ENCODE data around the gene PCNA. TPM values are rescaled to one million over a fixed set of nuclear protein-coding genes. Genes with fewer than 3 reads are reported as not detected.
"Not testable (repeated sequence)": the region's sequence is repeated elsewhere in the genome, so short reads cannot be mapped to it uniquely, and the experiment has no call there.

The PCNA gene
- total RNA-seq, 1 experiment from 2014 or later = 185 TPM

DNA sequence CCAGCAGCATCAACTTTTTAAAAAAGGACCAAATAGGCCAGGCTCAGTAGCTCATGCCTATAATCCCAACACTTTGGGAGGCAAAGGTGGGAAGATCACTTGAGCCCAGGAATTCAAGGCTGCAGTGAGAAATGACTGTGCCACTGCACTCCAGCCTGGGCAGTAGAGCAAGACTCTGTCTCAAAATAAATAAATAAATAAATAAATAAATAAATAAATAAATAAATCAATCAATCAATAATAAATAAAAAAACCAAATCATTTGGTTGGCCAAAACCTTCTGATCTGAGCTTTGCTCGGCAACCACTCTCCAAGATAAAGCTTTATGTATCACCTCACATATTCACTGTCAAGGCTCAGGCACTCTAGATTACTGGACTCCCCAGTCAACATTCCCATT, 20.7 kb downstream of the PCNA start:
- not testable (repeated sequence) for H3K4me3 ChIP-seq (ENCODE audit: low read length); H3K9me3 ChIP-seq (ENCODE audit: low read length); H3K27ac ChIP-seq (ENCODE audit: low read length); H4K20me1 ChIP-seq (ENCODE audit: insufficient read depth, low read depth, low read length); H3K4me1 ChIP-seq (ENCODE audit: low read length); H3K4me2 ChIP-seq (ENCODE audit: low read depth, low read length, poor library complexity, severe bottlenecking); H3K9ac ChIP-seq (ENCODE audit: low read length); H3K27me3 ChIP-seq (ENCODE audit: low read length); DNase-seq; H3K9me2 ChIP-seq (replicated peaks; ENCODE audit: insufficient read depth, low read length); H2AFZ ChIP-seq (ENCODE audit: low read length); H3K79me2 ChIP-seq (ENCODE audit: low read length)
- peaks cover 44% of the 10 kb centered on the region for H3K36me3 ChIP-seq (ENCODE audit: insufficient read depth, low read length)

- Histone ChIP-seq H3K79me2 (ENCODE audit: low read length) (peaks cover 3% of the 10 kb centered on the region; the same call in 1 of the 2 replicates), H3K27me3 (ENCODE audit: low read length) (no peaks in the 10 kb centered on the region), H3K36me3 (ENCODE audit: insufficient read depth, low read length) (peaks cover 27% of the 10 kb centered on the region), H3K9me2 (replicated peaks; ENCODE audit: insufficient read depth, low read length) (no peaks in the 10 kb centered on the region), H3K9me3 (ENCODE audit: low read length) (no peaks in the 10 kb centered on the region), H3K4me1 (ENCODE audit: low read length) (peaks cover 20% of the 10 kb centered on the region), H3K27ac (ENCODE audit: low read length) (no peak overlapping the region), H3K4me3 (ENCODE audit: low read length) (no peak overlapping the region), H2AFZ (ENCODE audit: low read length) (no peak overlapping the region), H3K9ac (ENCODE audit: low read length) (no peak overlapping the region), H3K4me2 (ENCODE audit: low read depth, low read length, poor library complexity, severe bottlenecking) (no peak overlapping the region), H4K20me1 (ENCODE audit: insufficient read depth, low read depth, low read length) (no peaks in the 10 kb centered on the region)
- peak; percentile 37 for DNase-seq
These were observed 23.3 kb downstream of the PCNA start for GRCh38 chr20:5096463-5096862.

DNA sequence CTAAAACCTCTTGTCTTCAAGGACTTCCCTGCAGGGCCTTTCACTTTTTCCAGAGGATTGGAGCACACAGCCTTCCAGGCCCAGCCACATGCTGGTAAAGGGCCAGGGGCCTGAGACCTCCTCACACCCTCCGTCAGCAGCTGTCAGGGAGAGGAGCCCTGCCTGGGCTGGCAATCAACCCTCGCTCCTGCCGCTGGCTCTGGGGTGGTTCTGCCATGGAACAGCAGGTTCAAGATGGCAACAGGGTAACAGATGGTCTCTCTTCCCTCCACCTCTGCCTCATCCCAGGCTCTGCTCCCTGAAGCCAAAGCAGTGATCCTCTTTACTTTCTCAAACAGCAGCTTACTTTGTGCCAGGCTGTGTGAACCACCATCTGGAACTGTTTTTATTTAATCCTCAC, 23.8 kb downstream of the PCNA start:
- H3K9me2 ChIP-seq (replicated peaks; ENCODE audit: insufficient read depth, low read length) = no peaks in the 10 kb centered on the region

GRCh38 chr20:5095454-5095853, 24.3 kb downstream of the PCNA start:
- Histone ChIP-seq H3K36me3 (ENCODE audit: insufficient read depth, low read length) (peaks cover 25% of the 10 kb centered on the region), H3K27ac (ENCODE audit: low read length) (no peak overlapping the region), H3K79me2 (ENCODE audit: low read length) (peaks cover 2% of the 10 kb centered on the region; the same call in 1 of the 2 replicates), H4K20me1 (ENCODE audit: insufficient read depth, low read depth, low read length) (no peaks in the 10 kb centered on the region), H3K4me2 (ENCODE audit: low read depth, low read length, poor library complexity, severe bottlenecking) (no peak overlapping the region), H3K9me3 (ENCODE audit: low read length) (no peaks in the 10 kb centered on the region), H2AFZ (ENCODE audit: low read length) (no peak overlapping the region), H3K27me3 (ENCODE audit: low read length) (no peaks in the 10 kb centered on the region), H3K9ac (ENCODE audit: low read length) (no peak overlapping the region), H3K9me2 (replicated peaks; ENCODE audit: insufficient read depth, low read length) (no peaks in the 10 kb centered on the region), H3K4me1 (ENCODE audit: low read length) (peaks cover 18% of the 10 kb centered on the region), H3K4me3 (ENCODE audit: low read length) (no peak overlapping the region)
- peak; percentile 39 for DNase-seq

More for the DNA sequence above, 23.8 kb downstream of the PCNA start:
- Histone ChIP-seq H3K36me3 (ENCODE audit: insufficient read depth, low read length) (peaks cover 27% of the 10 kb centered on the region), H3K79me2 (ENCODE audit: low read length) (peaks cover 3% of the 10 kb centered on the region; the same call in 1 of the 2 replicates), H3K4me1 (ENCODE audit: low read length) (peaks cover 18% of the 10 kb centered on the region), H2AFZ (ENCODE audit: low read length) (no peak overlapping the region), H3K9me3 (ENCODE audit: low read length) (no peaks in the 10 kb centered on the region), H3K9ac (ENCODE audit: low read length) (no peak overlapping the region), H4K20me1 (ENCODE audit: insufficient read depth, low read depth, low read length) (no peaks in the 10 kb centered on the region), H3K27ac (ENCODE audit: low read length) (no peak overlapping the region), H3K4me2 (ENCODE audit: low read depth, low read length, poor library complexity, severe bottlenecking) (no peak overlapping the region), H3K4me3 (ENCODE audit: low read length) (no peak overlapping the region), H3K27me3 (ENCODE audit: low read length) (no peaks in the 10 kb centered on the region)
- no peak for DNase-seq

DNA sequence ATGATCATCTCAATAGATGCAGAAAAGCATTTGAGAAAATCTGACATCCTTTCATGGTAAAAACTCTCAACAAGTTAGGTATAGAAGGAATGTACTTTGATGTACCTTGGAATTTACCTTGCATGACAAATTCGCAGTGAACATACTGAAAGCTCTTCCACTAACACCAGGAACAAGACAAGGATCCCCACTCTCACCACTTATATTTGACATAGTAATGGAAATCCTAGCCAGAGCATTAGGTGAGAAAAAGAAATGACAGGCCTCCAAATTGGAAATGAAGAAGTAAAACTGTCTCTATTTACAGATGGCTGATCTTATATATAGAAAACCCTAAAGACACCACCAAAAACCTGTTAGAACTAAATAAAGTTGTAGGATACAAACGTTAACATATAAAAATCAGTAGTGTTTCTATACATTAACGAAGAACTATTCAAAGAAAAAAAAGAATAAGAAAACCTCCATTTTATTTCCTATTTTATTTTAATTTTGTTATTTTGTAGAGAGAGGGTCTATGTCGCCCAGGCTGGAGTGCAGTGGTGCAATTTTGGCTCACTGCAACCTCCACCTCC, 26.9 kb downstream of the PCNA start:
- Histone ChIP-seq H3K4me1 (ENCODE audit: low read length) (peaks cover 23% of the 10 kb centered on the region), H3K4me3 (ENCODE audit: low read length) (no peak overlapping the region), H3K9ac (ENCODE audit: low read length) (no peak overlapping the region), H3K9me2 (replicated peaks; ENCODE audit: insufficient read depth, low read length) (no peaks in the 10 kb centered on the region), H3K79me2 (ENCODE audit: low read length) (no peaks in the 10 kb centered on the region), H3K27me3 (ENCODE audit: low read length) (no peaks in the 10 kb centered on the region), H3K27ac (ENCODE audit: low read length) (peak overlapping the region; percentile 37; the same call in 1 of the 2 replicates), H3K4me2 (ENCODE audit: low read depth, low read length, poor library complexity, severe bottlenecking) (no peak overlapping the region), H4K20me1 (ENCODE audit: insufficient read depth, low read depth, low read length) (no peaks in the 10 kb centered on the region), H3K9me3 (ENCODE audit: low read length) (no peaks in the 10 kb centered on the region), H2AFZ (ENCODE audit: low read length) (no peak overlapping the region), H3K36me3 (ENCODE audit: insufficient read depth, low read length) (0 out of 2 replicates have a peak, but pooled peaks cover 5% of the 10 kb centered on the region)
- DNase-seq = peak; percentile 45

- Histone ChIP-seq H4K20me1 (ENCODE audit: insufficient read depth, low read depth, low read length) (no peaks in the 10 kb centered on the region), H3K9ac (ENCODE audit: low read length) (no peak overlapping the region), H3K36me3 (ENCODE audit: insufficient read depth, low read length) (0 out of 2 replicates have a peak, but pooled peaks cover 3% of the 10 kb centered on the region), H2AFZ (ENCODE audit: low read length) (no peak overlapping the region), H3K79me2 (ENCODE audit: low read length) (no peaks in the 10 kb centered on the region), H3K4me3 (ENCODE audit: low read length) (no peak overlapping the region), H3K27ac (ENCODE audit: low read length) (no peak overlapping the region), H3K9me2 (replicated peaks; ENCODE audit: insufficient read depth, low read length) (no peaks in the 10 kb centered on the region), H3K9me3 (ENCODE audit: low read length) (no peaks in the 10 kb centered on the region), H3K4me2 (ENCODE audit: low read depth, low read length, poor library complexity, severe bottlenecking) (no peak overlapping the region), H3K27me3 (ENCODE audit: low read length) (no peaks in the 10 kb centered on the region), H3K4me1 (ENCODE audit: low read length) (peaks cover 23% of the 10 kb centered on the region)
- DNase-seq = peak; percentile 37
These were observed 27.9 kb downstream of the PCNA start for GRCh38 chr20:5091902-5092301.

GRCh38 chr20:5090191-5090590, 29.6 kb downstream of the PCNA start:
- DNase-seq = no peak
- H3K27ac ChIP-seq (ENCODE audit: low read length) = no peak overlapping the region
- no peaks in the 10 kb centered on the region for H3K79me2 ChIP-seq (ENCODE audit: low read length)
- H2AFZ ChIP-seq (ENCODE audit: low read length) = no peak overlapping the region
- no peaks in the 10 kb centered on the region for H3K9me3 ChIP-seq (ENCODE audit: low read length)
- H3K4me3 ChIP-seq (ENCODE audit: low read length) = no peak overlapping the region
- no peaks in the 10 kb centered on the region for H3K36me3 ChIP-seq (ENCODE audit: insufficient read depth, low read length)
- H3K4me1 ChIP-seq (ENCODE audit: low read length) = peaks cover 23% of the 10 kb centered on the region
- no peak overlapping the region for H3K9ac ChIP-seq (ENCODE audit: low read length)
- H3K27me3 ChIP-seq (ENCODE audit: low read length) = no peaks in the 10 kb centered on the region
- H3K9me2 ChIP-seq (replicated peaks; ENCODE audit: insufficient read depth, low read length) = no peaks in the 10 kb centered on the region
- H4K20me1 ChIP-seq (ENCODE audit: insufficient read depth, low read depth, low read length) = no peaks in the 10 kb centered on the region
- H3K4me2 ChIP-seq (ENCODE audit: low read depth, low read length, poor library complexity, severe bottlenecking) = no peak overlapping the region

DNA sequence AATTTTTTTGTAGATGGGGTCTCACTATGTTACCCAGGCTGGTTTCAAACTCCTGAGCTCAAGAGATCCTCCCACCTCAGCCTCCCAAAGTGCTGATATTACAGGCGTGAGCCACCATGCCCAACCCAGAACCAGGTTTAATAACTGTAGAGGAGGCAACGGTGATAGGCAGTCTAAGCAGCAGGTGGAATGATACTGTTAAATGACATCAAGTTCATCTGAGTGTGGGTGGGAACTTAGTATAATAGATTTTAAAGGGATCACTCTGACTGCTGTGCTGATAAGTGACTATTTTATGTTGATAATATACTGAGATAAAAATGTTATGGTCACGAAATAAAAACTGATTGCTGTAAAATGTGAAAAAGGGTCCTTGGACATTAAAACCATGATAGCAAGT, 31.1 kb downstream of the PCNA start:
- no peaks in the 10 kb centered on the region for H4K20me1 ChIP-seq (ENCODE audit: insufficient read depth, low read depth, low read length)
- no peak overlapping the region for H3K4me3 ChIP-seq (ENCODE audit: low read length)
- H3K27ac ChIP-seq (ENCODE audit: low read length) = no peak overlapping the region
- H3K79me2 ChIP-seq (ENCODE audit: low read length) = no peaks in the 10 kb centered on the region
- H3K9me3 ChIP-seq (ENCODE audit: low read length) = no peaks in the 10 kb centered on the region
- no peak overlapping the region for H3K9ac ChIP-seq (ENCODE audit: low read length)
- H3K4me2 ChIP-seq (ENCODE audit: low read depth, low read length, poor library complexity, severe bottlenecking) = no peak overlapping the region
- H3K36me3 ChIP-seq (ENCODE audit: insufficient read depth, low read length) = no peaks in the 10 kb centered on the region
- peaks cover 22% of the 10 kb centered on the region for H3K4me1 ChIP-seq (ENCODE audit: low read length)
- no peak for DNase-seq
- no peak overlapping the region for H2AFZ ChIP-seq (ENCODE audit: low read length)
- no peaks in the 10 kb centered on the region for H3K9me2 ChIP-seq (replicated peaks; ENCODE audit: insufficient read depth, low read length)
- H3K27me3 ChIP-seq (ENCODE audit: low read length) = no peaks in the 10 kb centered on the region
